GM21576 (cell line): ENCODE results near the gene RAP1A.
"Not testable (repeated sequence)": the region's sequence is repeated elsewhere in the genome, so short reads cannot be mapped to it uniquely, and the experiment has no call there.

Source experiments
- ATAC-seq: cut with Tn5 transposase; IDR thresholded peaks from one replicate; pipeline ENCODE4 v1.9.1; 2021; ENCODE audit warnings: mild to moderate bottlenecking, moderate library complexity; ENCODE audit not compliant: unreplicated experiment

RAP1A gene

DNA sequence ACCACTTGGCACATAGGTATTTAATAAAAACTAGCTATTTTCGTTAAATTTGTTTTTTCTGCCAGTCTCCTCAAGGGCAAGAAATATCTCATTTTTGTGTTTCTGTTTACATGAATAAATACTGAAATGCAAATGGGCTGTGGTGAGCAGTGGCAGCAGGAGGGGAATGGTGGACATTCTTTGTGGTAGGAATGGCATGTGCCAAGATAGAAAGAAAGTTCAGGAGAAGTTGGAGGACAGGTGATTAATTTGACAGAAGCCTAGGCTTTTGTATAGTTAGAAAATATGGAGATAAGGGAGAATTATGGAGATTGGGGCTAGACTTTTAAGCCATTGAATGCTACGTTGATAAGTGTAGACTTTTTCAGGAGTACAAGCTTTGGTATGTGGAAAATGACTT lies 8.6 kb downstream of the RAP1A start:
- no peak for ATAC-seq

DNA sequence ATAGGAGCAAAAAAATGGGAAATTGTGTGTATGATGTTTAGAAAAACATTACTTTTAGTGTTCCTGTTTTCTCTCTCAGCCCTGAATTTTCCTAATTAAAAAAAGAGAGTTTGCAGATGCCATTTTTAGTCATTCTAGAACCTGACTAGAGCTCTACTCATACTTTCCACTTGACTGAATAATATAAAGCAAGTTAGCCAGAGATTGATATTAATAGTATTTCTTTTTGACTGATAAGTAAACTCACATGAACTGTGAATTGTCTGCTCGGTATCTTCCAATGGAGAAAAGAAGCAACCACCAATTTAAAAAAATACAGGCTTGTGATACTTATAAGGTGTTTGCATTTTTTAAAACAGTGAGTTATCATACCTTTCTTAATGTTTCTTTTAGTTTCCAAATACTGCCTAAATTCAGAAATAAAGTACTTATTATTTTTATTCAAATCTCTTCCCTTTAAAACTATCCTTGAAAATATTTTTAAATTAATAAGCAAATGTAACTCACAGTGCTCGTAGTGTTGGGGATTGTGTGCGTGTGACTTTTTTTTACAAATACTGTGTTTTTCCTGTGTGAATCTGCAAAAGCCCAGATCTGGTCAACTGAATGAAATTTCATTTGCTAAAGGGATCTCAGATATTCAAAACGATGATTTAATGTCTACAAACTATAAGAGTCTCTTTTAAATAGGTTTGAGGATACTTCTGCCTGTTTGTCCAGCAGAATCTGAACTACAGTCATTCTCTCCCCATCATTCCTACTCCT lies 9.8 kb downstream of the RAP1A start:
- ATAC-seq = no peak

- no peak for ATAC-seq
Measured at GRCh38 chr1:111630567-111630966, 11.0 kb downstream of the RAP1A start.

GRCh38 chr1:111631502-111631901 lies 11.9 kb downstream of the RAP1A start:
- no peak for ATAC-seq

GRCh38 chr1:111632771-111633170 lies 13.2 kb downstream of the RAP1A start:
- not testable (repeated sequence) for ATAC-seq

GRCh38 chr1:111633736-111634247 lies 14.2 kb downstream of the RAP1A start:
- ATAC-seq = no peak

DNA sequence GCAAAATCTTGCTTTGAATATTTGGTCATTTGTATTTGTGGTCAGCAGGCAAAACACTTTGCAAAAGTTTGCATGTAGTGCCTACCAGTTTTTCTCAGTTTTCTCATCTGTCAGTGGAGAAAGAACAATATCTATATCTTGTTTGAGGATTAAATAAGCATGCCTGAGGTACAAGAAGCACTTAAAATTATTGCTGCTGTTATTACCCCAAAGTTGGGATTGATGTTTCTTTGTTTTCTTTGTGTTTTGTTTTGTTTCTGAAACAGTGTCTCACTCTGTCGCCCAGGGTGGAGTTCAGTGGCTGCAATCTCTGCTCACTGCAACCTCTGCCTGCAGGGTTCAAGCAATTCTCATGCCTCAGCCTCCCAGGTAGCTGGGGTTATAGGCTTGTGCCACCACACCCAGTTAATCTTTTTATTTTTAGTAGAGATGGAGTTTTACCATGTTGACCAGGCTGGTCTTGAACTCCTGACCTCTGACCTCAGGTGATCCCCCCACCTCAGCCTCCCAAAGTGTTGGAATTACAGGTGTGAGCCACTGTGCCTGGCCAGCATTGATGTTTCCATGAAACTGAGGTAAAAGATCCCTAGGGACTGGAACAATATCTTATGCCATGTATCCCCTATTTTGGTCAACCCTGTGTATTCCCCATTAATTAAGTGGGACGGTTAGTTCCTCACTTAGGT lies 15.9 kb downstream of the RAP1A start:
- ATAC-seq = no peak

DNA sequence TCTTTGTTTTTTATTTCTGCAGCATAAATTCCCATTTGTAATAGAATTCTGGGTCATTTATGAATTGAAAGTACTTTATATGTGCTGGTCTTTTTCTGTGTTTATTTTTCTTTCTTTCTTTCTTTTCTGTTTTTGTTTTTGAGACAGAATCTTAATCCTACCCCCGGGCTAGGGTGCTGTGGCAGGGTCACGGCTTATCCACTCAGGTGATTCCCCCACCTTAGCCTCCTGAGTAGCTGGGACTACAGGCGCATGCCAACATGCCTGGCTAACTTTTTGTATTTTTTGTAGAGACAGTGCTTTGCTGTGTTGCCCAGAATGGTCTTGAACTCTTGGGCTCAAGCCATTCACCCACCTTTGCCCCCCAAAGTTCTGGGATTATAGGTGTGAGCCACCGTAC lies 18.7 kb downstream of the RAP1A start:
- ATAC-seq = no peak

DNA sequence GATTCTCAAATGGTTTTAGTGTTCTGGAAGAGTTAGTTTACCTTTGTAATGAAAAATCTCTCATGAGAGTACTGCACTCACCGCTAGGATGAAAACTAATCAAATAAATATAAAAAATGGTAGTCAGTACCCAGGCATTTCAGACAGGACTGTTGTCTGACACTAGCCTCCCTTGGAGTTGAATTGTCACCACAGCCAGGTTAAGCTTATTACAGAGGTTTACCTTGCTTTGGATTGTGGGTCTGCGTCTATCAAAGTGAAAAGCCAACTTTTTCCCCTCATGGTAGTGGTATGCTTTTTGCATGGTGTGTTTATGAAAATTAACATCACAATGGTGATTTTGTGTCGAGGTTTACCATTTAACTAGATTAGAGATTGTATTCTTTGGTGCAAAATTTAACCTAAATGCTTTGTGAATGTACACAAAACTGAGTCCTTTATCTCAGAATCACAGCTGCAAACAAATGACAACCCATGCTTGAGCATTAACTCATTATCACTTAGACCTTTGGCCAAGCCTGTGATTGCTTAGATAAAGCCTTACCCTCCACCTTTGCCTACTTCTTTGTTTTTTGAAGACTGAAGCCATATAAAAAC lies 20.1 kb downstream of the RAP1A start:
- no peak for ATAC-seq

- no peak for ATAC-seq
Measured at GRCh38 chr1:111643097-111643496, 23.5 kb downstream of the RAP1A start.

DNA sequence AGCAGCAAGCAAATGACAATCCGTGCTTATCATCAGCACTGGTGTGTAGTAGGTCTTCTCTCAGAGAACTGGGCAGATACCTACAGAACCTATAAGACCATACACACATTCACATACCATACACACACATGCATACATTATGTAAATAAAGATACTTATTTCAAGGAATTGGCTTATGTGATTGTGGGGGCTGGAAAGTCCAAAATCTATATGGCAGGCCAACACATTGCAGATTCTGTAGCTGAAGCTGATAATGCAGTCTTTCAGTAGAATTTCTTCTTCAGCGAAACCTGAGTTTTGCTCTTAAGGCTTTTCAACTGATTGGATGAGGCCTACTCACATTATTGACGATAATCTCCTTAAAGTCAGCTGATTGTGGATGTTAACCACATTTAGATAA lies 24.1 kb downstream of the RAP1A start:
- no peak for ATAC-seq

- no peak for ATAC-seq
Measured at GRCh38 chr1:111644506-111644905, 24.9 kb downstream of the RAP1A start.

DNA sequence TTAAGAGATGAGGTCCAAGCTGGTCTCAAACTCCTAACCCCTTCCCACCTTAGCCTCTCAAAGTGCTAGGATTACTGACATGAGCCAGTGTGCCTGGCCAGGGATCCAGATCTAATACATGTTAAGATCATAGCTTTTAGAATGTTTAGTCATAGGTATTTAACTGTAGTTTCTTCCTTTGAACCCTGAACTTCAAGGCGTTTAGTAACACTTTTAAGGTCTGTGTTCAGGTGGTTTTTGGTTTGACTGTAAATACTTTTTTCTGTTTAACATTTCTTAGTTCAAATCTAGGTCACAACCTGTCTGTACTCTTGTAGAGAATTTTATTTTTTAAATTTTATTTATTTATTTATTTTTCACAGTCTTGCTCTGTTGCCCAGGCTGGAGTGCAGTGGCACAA lies 28.1 kb downstream of the RAP1A start:
- no peak for ATAC-seq

DNA sequence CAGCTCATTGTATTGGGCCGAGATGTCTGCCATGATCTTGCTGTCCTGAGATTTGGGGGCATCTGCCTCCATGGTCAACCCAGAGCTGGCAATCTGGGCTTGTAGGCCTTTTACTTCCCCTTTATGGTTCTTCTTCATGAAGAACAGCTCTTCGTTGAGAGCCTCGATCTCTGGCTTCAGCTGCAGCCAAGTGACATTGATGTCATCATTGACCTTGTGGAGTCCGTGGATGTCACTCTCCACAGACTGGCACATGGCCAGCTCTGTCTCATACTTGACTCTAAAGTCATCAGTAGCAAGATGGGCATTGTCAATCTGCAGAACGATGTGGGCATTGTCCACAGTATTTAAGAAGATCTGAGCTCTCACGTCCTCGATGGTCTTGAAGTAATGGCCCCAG lies 29.2 kb downstream of the RAP1A start:
- no peak for ATAC-seq

DNA sequence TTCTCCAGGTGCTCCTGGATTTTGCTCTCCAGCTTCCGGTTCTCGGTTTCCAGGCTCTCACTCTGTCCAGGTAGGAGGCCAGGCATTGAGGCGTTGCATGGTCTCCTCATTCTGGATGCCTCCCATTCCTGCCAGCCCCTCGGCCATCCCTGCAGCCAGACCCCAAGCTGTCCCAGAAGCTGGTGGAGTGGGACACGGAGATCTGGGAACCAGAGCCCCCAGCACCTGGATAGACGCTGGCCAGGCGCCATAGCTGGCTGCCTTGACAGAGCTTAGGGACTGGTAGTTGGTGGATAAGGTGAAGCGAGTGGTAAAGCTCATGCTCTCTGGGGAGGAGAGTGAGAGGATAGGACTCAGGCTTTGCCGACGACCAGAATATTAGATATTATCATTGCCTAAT lies 29.6 kb downstream of the RAP1A start:
- ATAC-seq = no peak

DNA sequence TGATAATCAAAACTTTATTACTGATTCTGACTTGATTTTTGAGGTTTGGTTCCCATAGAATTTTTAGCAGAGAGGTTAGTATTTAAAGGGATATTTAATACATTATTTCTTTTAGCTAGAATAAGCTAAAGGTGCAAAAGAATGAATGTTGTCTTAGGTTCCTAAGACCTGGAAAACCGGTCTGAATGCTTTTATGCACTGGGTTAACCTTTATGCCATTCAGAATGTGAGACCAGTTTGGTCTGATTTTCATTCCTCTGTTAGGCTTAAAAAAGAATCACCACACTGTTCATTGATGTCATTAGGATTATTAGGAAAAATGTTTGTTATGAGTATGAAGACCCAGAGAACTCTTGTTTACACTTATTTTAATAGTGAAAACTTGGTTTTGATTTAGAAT lies 30.1 kb downstream of the RAP1A start:
- no peak for ATAC-seq

DNA sequence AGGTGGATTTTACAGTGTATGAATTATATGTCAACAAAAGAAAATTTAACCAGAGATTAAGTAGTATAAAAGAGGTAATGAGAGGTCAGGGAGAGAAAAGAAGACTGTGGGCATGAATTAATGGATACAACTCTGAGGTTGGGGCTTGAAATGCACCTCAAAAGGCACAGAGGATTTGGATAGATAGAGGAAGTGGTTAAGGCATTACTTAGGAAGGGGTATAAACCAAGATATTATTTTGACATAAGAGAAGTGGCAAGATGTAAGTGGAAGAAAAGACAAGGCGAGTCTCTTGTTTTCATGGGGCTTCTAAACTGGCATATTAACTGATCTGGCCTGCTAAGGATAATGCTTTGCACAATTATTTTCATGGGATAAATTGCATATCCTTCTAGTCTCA lies 34.1 kb downstream of the RAP1A start:
- no peak for ATAC-seq

DNA sequence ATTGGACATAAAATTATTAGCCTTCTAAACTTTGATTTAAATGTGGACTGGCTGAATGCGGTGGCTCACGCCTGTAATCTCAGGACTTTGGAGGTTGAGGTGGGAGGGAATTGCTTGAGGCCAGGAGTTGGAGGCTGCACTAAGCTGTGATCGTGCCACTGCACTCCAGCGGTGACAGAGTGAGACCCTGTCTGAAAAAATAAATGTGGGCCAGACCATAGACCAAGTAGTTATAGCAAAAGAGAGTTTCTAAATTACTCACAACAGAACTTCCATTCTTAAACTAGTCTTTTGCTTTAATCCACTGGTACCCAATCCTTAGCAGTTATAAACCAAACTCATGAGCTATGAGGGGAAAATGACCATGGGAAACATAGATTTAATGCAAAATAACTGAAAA lies 35.2 kb downstream of the RAP1A start:
- ATAC-seq = peak; percentile 78

- no peak for ATAC-seq
Measured at GRCh38 chr1:111656086-111657017, 36.8 kb downstream of the RAP1A start.

GRCh38 chr1:111658622-111659021 lies 39.0 kb downstream of the RAP1A start:
- ATAC-seq = no peak
